ENCODE data around the gene C5. TPM values are rescaled to one million over a fixed set of nuclear protein-coding genes. Genes with fewer than 3 reads are reported as not detected.

C5 gene
- total and polyA plus RNA-seq, 2 experiments from 2014 or later = 0.31 TPM; not detected in 1

DNA sequence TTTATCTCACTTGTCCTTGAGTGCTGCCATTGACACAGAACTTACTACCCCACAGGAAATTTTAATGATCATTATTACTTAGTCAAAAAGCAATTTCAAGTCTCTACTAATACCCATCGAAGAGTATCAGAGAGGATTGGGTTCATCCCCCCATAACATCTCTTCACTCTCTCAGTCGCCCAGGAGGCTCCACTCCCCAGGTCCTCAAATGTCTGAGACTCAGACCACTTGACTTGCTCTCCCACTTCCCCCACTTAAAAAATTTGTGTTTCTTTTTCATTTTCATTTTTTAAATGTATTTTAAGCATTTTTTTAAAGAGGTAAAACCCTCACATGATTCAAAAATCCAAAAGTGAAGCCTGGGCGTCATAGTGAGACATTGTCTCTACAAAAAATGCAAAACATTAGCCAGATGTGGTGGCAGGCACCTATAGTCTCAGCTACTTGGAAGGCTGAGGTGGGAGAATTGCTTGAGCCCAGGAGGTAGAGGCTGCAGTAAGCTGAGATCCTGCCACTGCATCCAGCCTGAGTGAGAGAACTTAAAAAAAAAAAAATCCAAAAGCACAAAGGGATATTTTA is 66.7 kb downstream of the C5 start:
- Mint-ChIP-seq H3K27me3 (ENCODE audit: insufficient read depth, low read depth, poor library complexity) (peaks cover 6% of the 10 kb centered on the region), H3K27ac (no peak overlapping the region), H3K36me3 (ENCODE audit: low read depth) (no peaks in the 10 kb centered on the region), H3K9me3 (no peaks in the 10 kb centered on the region), H3K4me3 (no peak overlapping the region), H3K4me1 (peaks cover 5% of the 10 kb centered on the region; the same call in 1 of the 3 replicates)
- Histone ChIP-seq H3K4me3 (no peak overlapping the region), H4K20me1 (replicated peaks; ENCODE audit: insufficient read depth) (no peaks in the 10 kb centered on the region), H3K4me1 (ENCODE audit: insufficient read depth) (no peaks in the 10 kb centered on the region), H3F3A (replicated peaks; ENCODE audit: low read depth) (no peaks in the 10 kb centered on the region), H3K36me3 (ENCODE audit: insufficient read depth) (no peaks in the 10 kb centered on the region), H3K79me2 (replicated peaks; ENCODE audit: insufficient read depth) (no peaks in the 10 kb centered on the region), H3K27ac (ENCODE audit: low read depth) (no peak overlapping the region), H3K9me2 (ENCODE audit: insufficient read depth) (no peaks in the 10 kb centered on the region), H3K27me3 (ENCODE audit: insufficient read depth) (no peaks in the 10 kb centered on the region), H2AFZ (no peak overlapping the region), H3K4me2 (no peak overlapping the region)
- no peak for ATAC-seq
- no peak for TF ChIP-seq JUNB (IDR thresholded peaks at IDR 0.05; ENCODE audit: unreplicated experiment)
- TF ChIP-seq, protein P1, sequence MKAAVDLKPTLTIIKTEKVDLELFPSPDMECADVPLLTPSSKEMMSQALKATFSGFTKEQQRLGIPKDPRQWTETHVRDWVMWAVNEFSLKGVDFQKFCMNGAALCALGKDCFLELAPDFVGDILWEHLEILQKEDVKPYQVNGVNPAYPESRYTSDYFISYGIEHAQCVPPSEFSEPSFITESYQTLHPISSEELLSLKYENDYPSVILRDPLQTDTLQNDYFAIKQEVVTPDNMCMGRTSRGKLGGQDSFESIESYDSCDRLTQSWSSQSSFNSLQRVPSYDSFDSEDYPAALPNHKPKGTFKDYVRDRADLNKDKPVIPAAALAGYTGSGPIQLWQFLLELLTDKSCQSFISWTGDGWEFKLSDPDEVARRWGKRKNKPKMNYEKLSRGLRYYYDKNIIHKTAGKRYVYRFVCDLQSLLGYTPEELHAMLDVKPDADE (IDR thresholded peaks at IDR 0.05) = no peak
- no peak for TF ChIP-seq ZNF331 (CRISPR knock-in tag; IDR thresholded peaks at IDR 0.05; ENCODE audit: low read depth)
- no peak for TF ChIP-seq EZH2 (IDR thresholded peaks at IDR 0.05; ENCODE audit: low read depth, unreplicated experiment)
- no peak for TF ChIP-seq ZNF114 (CRISPR knock-in tag; IDR thresholded peaks at IDR 0.05)
- no peak for TF ChIP-seq NANOG (IDR thresholded peaks at IDR 0.05; ENCODE audit: borderline replicate concordance)
- TF ChIP-seq, protein P2, sequence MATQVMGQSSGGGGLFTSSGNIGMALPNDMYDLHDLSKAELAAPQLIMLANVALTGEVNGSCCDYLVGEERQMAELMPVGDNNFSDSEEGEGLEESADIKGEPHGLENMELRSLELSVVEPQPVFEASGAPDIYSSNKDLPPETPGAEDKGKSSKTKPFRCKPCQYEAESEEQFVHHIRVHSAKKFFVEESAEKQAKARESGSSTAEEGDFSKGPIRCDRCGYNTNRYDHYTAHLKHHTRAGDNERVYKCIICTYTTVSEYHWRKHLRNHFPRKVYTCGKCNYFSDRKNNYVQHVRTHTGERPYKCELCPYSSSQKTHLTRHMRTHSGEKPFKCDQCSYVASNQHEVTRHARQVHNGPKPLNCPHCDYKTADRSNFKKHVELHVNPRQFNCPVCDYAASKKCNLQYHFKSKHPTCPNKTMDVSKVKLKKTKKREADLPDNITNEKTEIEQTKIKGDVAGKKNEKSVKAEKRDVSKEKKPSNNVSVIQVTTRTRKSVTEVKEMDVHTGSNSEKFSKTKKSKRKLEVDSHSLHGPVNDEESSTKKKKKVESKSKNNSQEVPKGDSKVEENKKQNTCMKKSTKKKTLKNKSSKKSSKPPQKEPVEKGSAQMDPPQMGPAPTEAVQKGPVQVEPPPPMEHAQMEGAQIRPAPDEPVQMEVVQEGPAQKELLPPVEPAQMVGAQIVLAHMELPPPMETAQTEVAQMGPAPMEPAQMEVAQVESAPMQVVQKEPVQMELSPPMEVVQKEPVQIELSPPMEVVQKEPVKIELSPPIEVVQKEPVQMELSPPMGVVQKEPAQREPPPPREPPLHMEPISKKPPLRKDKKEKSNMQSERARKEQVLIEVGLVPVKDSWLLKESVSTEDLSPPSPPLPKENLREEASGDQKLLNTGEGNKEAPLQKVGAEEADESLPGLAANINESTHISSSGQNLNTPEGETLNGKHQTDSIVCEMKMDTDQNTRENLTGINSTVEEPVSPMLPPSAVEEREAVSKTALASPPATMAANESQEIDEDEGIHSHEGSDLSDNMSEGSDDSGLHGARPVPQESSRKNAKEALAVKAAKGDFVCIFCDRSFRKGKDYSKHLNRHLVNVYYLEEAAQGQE (IDR thresholded peaks at IDR 0.05; ENCODE audit: unreplicated experiment) = no peak
- TF ChIP-seq, protein P3, sequence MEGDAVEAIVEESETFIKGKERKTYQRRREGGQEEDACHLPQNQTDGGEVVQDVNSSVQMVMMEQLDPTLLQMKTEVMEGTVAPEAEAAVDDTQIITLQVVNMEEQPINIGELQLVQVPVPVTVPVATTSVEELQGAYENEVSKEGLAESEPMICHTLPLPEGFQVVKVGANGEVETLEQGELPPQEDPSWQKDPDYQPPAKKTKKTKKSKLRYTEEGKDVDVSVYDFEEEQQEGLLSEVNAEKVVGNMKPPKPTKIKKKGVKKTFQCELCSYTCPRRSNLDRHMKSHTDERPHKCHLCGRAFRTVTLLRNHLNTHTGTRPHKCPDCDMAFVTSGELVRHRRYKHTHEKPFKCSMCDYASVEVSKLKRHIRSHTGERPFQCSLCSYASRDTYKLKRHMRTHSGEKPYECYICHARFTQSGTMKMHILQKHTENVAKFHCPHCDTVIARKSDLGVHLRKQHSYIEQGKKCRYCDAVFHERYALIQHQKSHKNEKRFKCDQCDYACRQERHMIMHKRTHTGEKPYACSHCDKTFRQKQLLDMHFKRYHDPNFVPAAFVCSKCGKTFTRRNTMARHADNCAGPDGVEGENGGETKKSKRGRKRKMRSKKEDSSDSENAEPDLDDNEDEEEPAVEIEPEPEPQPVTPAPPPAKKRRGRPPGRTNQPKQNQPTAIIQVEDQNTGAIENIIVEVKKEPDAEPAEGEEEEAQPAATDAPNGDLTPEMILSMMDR (conservative IDR thresholded peaks at IDR 0.05; ENCODE audit: low read depth in 2 of 2) = no peak
- TF ChIP-seq EZH2phosphoT487 (IDR thresholded peaks at IDR 0.05; ENCODE audit: unreplicated experiment) = no peak
- no peak for DNase-seq (ENCODE audit: low spot score)

Data from GM23338 (cell line).